ENCODE data around the gene TMTC1.
"Not testable (repeated sequence)": the region's sequence is repeated elsewhere in the genome, so short reads cannot be mapped to it uniquely, and the experiment has no call there.

TMTC1 gene

GRCh38 chr12:29572938-29573337 lies 210.8 kb downstream of the TMTC1 start:
- DNase-seq (ENCODE audit: low read depth) = no peak

DNA sequence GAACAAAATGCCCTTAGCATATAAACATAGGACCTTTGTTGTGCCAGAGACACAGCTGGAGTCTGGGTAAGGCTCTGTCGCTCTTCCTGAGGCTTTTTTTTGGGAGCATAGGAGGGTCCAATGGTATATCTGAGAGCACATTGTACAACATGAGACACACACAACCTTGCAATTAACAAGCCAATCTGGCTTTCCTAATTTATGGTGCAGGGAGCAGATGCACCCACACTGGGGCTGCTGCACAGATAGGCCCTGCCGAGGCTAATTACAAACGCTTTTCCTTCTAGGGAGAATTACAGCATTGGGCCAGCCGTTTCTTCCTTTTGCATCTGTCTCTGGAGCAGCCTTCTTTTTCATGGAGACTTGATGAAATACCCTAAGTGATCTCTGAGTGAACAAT lies 211.3 kb downstream of the TMTC1 start:
- DNase-seq (ENCODE audit: low read depth) = no peak

GRCh38 chr12:29569132-29569757 lies 214.5 kb downstream of the TMTC1 start:
- DNase-seq (ENCODE audit: low read depth) = no peak

DNA sequence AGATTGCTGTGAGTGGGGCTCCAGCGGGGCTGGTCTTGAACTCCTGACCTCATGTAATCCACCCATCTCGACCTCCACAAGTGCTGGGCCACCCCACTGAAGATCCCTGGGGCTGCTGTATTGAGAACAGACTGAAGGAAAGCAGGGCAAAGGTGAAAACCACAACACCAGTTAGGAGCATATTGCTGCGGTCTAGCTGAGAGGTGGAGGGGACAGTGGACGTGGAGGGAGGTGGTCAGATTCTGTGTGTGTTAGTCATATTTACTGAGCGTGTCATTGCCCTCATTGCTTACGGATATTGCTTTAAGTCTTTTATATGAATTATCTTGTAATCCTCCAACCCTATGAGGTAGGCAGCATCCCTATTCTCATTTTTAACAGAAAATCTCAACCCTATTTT lies 217.3 kb downstream of the TMTC1 start:
- no peak for DNase-seq (ENCODE audit: low read depth)

GRCh38 chr12:29565727-29566126 lies 218.0 kb downstream of the TMTC1 start:
- no peak for DNase-seq (ENCODE audit: low read depth)

DNA sequence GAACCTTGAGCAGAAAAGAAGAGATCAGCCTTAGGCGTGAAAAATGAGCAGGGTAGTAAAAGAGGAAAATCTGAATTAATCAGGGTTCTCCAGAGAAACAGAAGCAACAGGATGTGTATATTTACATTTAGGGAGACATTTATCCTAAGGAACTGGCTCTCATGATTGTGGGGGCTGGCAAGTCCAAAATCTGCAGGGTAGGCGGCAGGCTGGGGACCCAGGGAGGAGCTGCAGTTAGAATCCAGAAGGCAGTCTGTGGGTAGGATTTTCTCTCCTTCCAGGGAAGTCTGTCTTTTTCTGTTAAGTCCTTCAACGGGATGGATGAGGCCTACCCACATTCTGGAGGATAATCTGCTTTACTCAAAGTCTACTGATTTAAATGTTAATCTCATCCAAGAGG lies 218.8 kb downstream of the TMTC1 start:
- no peak for DNase-seq (ENCODE audit: low read depth)

DNA sequence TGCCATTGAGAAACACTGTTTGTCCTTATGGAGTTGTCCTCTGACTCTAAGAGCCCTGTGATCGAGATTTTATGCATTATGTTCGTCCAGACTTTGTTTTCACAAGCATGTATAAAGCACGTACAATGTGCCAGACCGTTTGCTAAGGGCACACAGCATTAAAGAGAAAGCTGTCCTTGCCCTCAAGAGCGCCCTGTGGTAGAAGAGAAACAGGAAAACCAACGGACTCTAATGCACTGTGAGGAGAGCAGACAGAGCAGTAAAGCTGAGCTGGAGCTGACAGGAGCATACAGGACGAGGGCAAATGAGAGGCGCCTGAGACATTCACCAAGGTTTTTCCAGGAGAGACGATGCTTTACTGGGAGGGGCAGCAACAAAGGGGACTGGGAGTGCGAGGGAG lies 220.1 kb downstream of the TMTC1 start:
- no peak for DNase-seq (ENCODE audit: low read depth)

GRCh38 chr12:29563071-29563470 lies 220.7 kb downstream of the TMTC1 start:
- no peak for DNase-seq (ENCODE audit: low read depth)

GRCh38 chr12:29562110-29562804 lies 221.5 kb downstream of the TMTC1 start:
- DNase-seq (ENCODE audit: low read depth) = no peak

- DNase-seq (ENCODE audit: low read depth) = no peak
Measured at GRCh38 chr12:29561664-29562071, 222.1 kb downstream of the TMTC1 start.

DNA sequence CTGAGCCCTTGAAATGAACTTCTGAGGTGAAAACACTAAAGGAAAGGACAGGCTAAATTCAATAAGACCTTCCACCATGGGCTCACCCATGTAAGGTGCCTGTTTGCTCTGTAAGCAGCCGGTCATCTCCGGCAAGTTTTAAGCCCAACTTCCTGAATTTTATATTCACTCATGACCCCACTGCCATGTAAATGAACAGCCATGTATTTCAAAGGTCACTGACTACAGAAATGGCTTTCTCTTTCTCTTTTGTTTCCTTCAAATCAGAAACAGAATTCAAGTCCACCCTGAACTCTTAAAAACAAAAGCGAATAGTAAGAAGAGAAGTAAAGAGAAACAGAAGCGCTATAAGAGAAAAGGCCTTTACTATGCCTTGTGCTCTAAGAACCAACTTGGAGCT lies 224.5 kb downstream of the TMTC1 start:
- DNase-seq (ENCODE audit: low read depth) = no peak

GRCh38 chr12:29556363-29556762 lies 227.4 kb downstream of the TMTC1 start:
- no peak for DNase-seq (ENCODE audit: low read depth)

DNA sequence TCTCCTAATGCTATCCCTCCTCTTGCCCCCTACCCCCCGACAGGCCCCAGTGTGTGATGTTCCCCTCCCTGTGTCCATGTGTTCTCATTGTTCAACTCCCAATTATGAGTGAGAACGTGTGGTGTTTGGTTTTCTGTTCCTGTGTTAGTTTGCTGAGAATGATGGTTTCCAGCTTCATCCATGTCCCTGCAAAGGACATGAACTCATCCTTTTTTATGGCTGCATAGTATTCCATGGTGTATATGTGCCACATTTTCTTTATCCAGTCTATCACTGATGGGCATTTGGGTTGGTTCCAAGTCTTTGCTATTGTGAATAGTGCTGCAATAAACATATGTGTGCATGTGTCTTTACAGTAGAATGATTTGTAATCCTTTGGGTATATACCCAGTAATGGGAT lies 228.3 kb downstream of the TMTC1 start:
- not testable (repeated sequence) for DNase-seq (ENCODE audit: low read depth)

DNA sequence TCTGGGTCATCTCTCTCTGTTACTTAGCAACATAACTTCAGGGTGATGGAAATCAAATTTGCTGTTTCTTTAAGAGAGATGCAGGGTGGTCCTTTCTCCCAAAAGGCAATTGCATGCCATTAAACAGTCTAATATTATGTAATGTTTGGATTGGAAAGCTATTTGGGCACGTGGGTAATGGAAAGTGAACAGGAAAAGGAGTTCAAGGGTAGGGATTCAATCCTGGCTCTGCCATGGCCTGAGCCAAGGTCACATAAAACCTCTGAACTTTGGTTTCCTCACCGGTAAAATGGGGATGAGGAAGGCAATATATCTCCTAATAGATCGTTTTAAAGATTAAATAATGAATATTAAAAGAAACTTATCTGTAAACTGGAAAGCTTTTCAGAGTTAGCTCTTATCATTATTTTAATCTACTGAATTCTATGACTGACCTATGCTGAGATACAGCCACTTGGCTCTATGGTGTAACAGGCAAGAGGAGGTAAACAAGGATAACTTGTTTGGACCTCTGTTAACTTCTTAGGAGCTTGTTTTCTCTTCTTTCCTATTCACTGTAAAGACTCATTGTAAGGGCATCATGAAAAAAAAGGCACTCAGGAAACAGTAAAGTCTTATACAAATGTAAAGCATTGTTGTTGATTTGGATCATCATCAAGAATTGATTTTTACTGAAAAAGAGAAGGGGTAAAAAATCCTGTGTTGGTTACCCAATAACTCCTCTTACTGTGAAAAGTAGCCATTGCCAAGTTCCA lies 230.6 kb downstream of the TMTC1 start:
- no peak for DNase-seq (ENCODE audit: low read depth)

GRCh38 chr12:29552324-29552927 lies 231.3 kb downstream of the TMTC1 start:
- DNase-seq (ENCODE audit: low read depth) = peak; percentile 31

- DNase-seq (ENCODE audit: low read depth) = no peak
Measured at GRCh38 chr12:29551812-29552211, 231.9 kb downstream of the TMTC1 start.

DNA sequence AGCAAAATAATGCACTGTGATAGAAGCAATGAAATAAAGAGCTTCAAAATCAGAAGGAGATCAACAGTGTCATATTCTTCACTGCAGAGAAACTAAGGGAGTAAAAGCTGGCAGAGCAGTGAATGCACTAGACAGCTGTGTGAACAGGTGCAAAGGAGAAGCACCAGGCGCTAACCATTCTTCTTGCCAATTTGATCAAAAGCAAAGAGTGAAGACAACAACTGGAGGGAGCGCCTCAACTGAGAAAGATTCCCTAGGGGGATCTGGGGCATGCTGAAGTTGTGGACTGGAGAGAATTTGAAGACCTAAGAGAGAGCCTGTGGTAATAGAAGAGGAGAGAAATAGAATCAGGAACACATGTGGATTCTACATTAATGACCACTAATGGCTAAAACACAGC lies 235.9 kb downstream of the TMTC1 start:
- DNase-seq (ENCODE audit: low read depth) = no peak

DNA sequence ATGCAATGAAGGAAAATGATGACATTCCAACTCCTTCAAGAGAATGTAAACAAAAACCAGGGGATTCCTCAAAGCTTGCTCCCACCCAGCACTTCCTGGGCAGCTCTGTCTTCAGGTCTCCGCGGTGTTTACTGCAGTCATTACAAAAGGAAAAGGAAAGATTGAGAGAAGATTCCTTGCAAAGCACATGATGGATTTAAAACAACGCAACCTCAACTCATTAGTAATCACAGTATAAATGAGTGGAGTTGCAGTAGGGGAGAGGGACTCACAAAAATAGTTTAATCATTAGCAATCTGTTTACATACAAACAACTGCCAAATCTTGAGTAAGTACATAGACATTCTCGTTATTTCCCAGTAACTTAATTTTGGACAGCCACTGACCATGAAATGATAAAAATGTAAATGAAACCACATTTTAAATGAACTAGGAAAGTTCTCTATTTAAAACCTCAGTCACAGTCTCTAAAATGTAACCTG lies 236.6 kb downstream of the TMTC1 start:
- no peak for DNase-seq (ENCODE audit: low read depth)

- DNase-seq (ENCODE audit: low read depth) = no peak
Measured at GRCh38 chr12:29546000-29546399, 237.7 kb downstream of the TMTC1 start.

- DNase-seq (ENCODE audit: low read depth) = no peak
Measured at GRCh38 chr12:29545102-29545467, 238.7 kb downstream of the TMTC1 start.

- no peak for DNase-seq (ENCODE audit: low read depth)
Measured at GRCh38 chr12:29544428-29545101, 239.2 kb downstream of the TMTC1 start.

DNA sequence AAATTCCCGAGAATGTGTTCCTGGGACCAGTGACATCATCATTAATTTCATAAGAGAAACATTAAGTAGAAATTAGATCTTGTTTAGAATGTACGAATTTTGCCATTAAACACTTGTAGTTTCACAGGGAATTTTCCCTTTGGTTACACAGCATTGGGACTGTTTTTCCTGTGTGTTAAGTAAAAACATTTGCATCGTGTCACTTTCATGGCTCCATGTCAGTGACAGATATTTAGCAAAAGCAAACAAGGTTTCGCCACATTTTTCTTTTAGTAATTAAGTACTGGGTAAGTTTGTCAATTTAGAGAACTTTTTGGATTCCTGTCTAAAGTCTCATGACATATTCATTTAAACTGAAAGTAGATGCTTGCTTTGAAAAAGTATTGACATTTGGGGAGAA lies 240.7 kb downstream of the TMTC1 start:
- DNase-seq (ENCODE audit: low read depth) = no peak
